Kidney (tissue), 14 donors: Measurements from ENCODE around the gene SLC25A47. TPM values are rescaled to one million over a fixed set of nuclear protein-coding genes. Genes with fewer than 3 reads are reported as not detected.

ENCODE experiments used
- DNase-seq, 5 donors: peaks; one replicate each; pipeline ENCODE4 v3.0.0-alpha.2; 2013 to 2020
- FAIRE-seq: peaks from 2 replicates; lab custom pipeline; 2012; peaks lifted over from hg19 to GRCh38; lab: Jason Lieb, UNC
- H3K27ac ChIP-seq, 2 donors: one replicate each; pipeline ENCODE4 v1.7.0; 2013; ENCODE audit warnings: low read depth in 2 of 2, low read length in 2 of 2, inconsistent platforms in 1 of 2
- H3K27me3 ChIP-seq: one replicate; pipeline ENCODE4 v1.7.1; 2013; ENCODE audit warnings: low read length, inconsistent platforms; ENCODE audit not compliant: control insufficient read depth, insufficient read depth
- H3K36me3 ChIP-seq, 3 donors: one replicate each; pipeline versions ENCODE4 v1.7.0 to v1.7.1; 2013; ENCODE audit warnings: low read length in 3 of 3, control low read depth in 1 of 3, inconsistent platforms in 1 of 3; ENCODE audit not compliant: insufficient read depth in 3 of 3, control insufficient read depth in 2 of 3
- H3K4me1 ChIP-seq, 3 donors: one replicate each; pipeline versions ENCODE4 v1.7.0 to v1.7.1; 2013; ENCODE audit warnings: low read length in 3 of 3, inconsistent platforms in 1 of 3, low read depth in 1 of 3; ENCODE audit not compliant: control insufficient read depth in 2 of 3, insufficient read depth in 2 of 3
- H3K4me3 ChIP-seq, 3 donors: one replicate each; pipeline versions ENCODE4 v1.7.0 to v1.8.1; 2013; ENCODE audit warnings: low read length in 3 of 3, control low read depth in 1 of 3, inconsistent platforms in 1 of 3
- H3K9ac ChIP-seq, 3 donors: one replicate each; pipeline versions ENCODE4 v1.7.0 to v1.7.1; 2013; ENCODE audit warnings: low read length in 3 of 3, control low read depth in 1 of 3, inconsistent platforms in 1 of 3
- H3K9me3 ChIP-seq, 3 donors: one replicate each; pipeline versions ENCODE4 v1.7.0 to v1.7.1; 2013; ENCODE audit warnings: low read length in 3 of 3, control low read depth in 1 of 3, inconsistent platforms in 1 of 3; ENCODE audit not compliant: control insufficient read depth in 2 of 3, insufficient read depth in 1 of 3
- CTCF ChIP-seq: IDR thresholded peaks from 3 replicates; pipeline ENCODE4 v1.5.1; 2012; ENCODE audit warnings: mild to moderate bottlenecking, moderate library complexity, borderline replicate concordance; ENCODE audit not compliant: insufficient read depth; ENCODE audit errors: extremely low read depth
- intact Hi-C: fragments of 100-400 bp; cut with DNase I; formaldehyde crosslinking; loops from one replicate; pipeline ENCODE4 v1.11.1; 2022
- polyA plus RNA-seq: library from polyadenylated mRNA; stranded (reverse); fragments of 350-450 nt; fragmentation: Illumina TruSeq; extraction: RNeasy Lipid Tissue Mini Kit (QIAGEN cat#74804); gene quantifications from one replicate; pipeline ENCODE4 v1.2.3, GENCODE V29; 2014; ENCODE audit warnings: low read depth, low replicate concordance; ENCODE audit not compliant: insufficient read depth
- total RNA-seq: library from RNA; stranded (reverse); fragmentation: NEBNext Ultra II Directional; extraction: Animal tissue kit (Norgen Biotek cat#: 25700); gene quantifications from one replicate; pipeline ENCODE4 v1.2.1, GENCODE V29; 2021
- donor health status: control.
- donor health status: control.
- donor health status: control.
- donor health status: control.
- donor health status: control.
- donor health status: DM: yes; HTN: yes; CAD: no.
- donor health status: Normal renal cell carcinoma (clear cell type).

SLC25A47 gene
- total and polyA plus RNA-seq, 2 donors from 2014 or later: 1.0 TPM; not detected in 1

GRCh38 chr14:100339766-100340422, 16.8 kb downstream of the SLC25A47 start:
- Histone ChIP-seq H3K36me3 (peaks cover 0 to 15% (median 6%) of the 10 kb centered on the region in 3 donors), H3K9ac (no peak overlapping the region), H3K27ac (no peak overlapping the region), H3K4me3 (no peak overlapping the region), H3K27me3 (no peaks in the 10 kb centered on the region), H3K9me3 (no peaks in the 10 kb centered on the region), H3K4me1 (peaks cover 0 to 9% (median 0%) of the 10 kb centered on the region in 3 donors)
- intact Hi-C loops: no loop called here
- TF ChIP-seq CTCF: no peak
- peak in 1 of 5 donors; percentile 24 for DNase-seq
- FAIRE-seq: no peak

DNA sequence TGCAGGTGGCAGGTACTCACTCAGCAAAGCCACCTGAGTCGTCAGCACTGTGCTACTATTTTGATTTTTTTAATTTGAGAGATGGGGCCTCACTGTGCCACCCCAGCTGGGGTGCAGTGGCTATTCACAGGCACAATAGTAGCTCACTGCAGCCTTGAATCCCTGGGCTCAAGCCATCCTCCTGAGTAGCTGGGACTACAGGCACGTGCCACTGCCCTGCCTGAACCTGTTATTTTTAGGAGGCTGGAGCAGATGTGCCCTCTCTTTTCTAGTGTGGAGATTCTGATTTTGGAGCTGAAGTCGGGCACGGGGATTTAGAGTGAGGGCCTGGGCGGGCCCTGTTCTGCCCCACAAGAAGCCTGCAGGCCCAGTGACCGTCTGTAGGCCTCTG, 17.3 kb downstream of the SLC25A47 start:
- peaks cover 0 to 15% (median 6%) of the 10 kb centered on the region in 3 donors for H3K36me3 ChIP-seq
- no peak for TF ChIP-seq CTCF
- no peak overlapping the region for H3K4me3 ChIP-seq
- H3K9ac ChIP-seq: no peak overlapping the region
- no peaks in the 10 kb centered on the region for H3K9me3 ChIP-seq
- FAIRE-seq: no peak
- H3K27me3 ChIP-seq: no peaks in the 10 kb centered on the region
- intact Hi-C loops: no loop called here
- no peak overlapping the region for H3K27ac ChIP-seq
- no peak for DNase-seq
- H3K4me1 ChIP-seq: peaks cover 0 to 9% (median 0%) of the 10 kb centered on the region in 3 donors

GRCh38 chr14:100341301-100342031, 18.3 kb downstream of the SLC25A47 start:
- intact Hi-C loops: no loop called here
- no peak for FAIRE-seq
- no peak for TF ChIP-seq CTCF
- Histone ChIP-seq H3K9me3 (no peaks in the 10 kb centered on the region), H3K9ac (no peak overlapping the region), H3K36me3 (peaks cover 0 to 15% (median 9%) of the 10 kb centered on the region in 3 donors), H3K27me3 (no peaks in the 10 kb centered on the region), H3K4me3 (no peak overlapping the region), H3K27ac (peak overlapping the region; percentile 53 to 79), H3K4me1 (peaks cover 0 to 9% (median 0%) of the 10 kb centered on the region in 3 donors)
- peak in 3 of 5 donors; percentile 27 to 69 (median 31) for DNase-seq
